Activated CD4-positive, alpha-beta T cell treated with anti-CD3 and anti-CD28 coated beads for 4 hours (primary cell): ENCODE measurements around the gene KCNQ2.

Experiments used
- DNase-seq, 2 donors: peaks; one replicate each; pipeline ENCODE4 v3.0.0-alpha.2; 2020

KCNQ2 gene

DNA sequence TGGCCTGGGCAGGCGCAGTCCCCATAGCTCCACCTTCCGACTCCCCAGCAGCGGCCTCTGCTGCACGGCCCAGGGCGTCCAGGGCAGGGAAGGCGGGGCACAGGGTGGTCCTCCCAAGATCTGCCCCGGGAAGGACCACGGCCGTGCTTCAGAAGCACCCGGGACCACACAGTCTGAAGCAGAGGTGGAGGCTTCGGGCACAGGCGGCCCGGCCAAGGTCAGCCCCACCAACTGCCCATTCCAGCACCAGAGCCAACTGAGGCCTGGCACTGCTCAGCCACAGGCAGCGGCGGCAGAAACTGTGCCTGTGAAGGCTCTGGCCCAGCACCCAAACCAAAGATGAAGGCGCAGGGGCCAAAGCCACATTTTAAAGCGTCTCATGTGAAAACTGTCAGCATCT lies 20.6 kb downstream of the KCNQ2 start:
- no peak for DNase-seq

DNA sequence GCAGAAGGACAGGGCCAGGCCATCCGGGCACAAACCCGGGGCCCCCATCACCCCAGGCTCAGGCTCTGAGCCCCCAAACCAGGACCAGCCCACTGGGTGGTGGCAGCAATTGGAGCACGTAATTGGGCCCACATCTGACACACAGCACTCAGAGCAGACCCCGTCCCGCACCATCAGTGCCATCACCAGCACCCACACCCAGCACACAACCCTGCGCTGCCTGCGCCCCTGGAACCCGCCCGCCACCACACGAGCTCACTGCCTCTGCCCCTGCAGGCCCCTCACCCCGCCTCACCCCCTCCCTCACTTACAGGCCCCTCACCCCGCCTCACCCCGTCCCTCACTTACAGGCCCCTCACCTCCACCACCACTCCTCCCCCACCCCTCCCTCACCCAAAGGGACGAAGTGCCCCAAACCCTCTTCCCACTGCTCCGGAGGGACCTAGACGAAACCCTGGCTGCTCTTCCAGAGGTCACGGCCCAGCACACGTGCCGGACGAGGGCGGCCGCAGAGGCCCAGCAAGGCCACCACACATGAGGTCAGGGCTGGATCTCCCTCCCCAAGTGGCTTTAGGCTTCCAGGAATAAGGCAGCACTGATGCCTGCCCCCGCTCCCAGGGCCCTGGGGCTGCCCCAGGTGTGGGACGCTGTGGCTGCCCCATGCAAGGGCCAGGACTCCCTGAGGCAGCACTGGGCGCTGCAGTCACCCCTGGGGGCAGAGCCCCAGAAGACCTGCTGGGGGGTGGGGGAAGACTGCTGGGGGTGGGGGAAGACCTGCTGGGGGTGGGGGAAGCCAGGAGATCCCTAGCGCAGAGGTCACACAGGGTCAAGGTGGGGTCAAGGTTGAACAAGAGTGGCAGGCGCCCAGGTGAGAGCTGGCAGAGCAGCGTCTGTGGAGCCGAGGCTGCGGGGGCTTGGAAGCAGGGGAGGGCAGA lies 22.4 kb downstream of the KCNQ2 start:
- DNase-seq: no peak

DNA sequence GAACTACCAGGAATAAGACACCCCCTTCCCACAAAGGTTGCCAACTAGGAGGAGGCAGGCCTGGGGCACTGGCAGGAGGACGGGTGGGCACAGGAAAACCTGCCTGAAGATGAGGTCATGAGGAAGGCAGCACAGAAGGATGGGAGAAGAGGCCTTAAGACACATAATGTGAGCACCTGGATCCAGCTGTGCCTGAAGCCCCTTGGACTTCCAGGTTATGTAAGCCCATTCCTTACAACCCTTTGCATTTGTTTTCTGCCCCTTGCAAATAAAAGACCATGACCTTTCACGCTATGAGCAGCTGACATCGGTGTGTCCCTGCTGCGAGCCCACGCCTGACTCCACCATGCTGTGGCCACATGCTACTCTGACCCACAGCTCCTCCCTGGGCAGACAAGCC lies 23.4 kb downstream of the KCNQ2 start:
- DNase-seq: no peak

DNA sequence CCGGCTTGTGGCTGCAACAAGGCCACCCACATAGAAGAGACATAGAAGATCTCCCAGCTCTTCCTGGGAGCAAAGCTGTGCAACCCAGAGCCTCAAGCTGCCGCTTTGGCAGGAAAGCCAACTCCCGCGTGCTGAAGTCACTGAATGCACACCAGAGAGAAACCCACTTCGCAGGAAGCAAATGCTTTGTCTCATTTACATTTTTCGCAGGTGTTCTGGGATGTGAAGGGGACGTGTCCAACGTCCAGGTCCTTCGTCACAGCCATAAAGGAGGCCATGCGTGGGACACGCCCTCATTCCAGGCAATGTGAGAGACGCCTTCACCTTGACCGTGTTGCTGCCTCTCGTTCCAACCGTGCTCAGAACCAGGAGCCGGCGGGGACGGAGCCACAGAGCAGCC lies 24.4 kb downstream of the KCNQ2 start:
- no peak for DNase-seq

DNA sequence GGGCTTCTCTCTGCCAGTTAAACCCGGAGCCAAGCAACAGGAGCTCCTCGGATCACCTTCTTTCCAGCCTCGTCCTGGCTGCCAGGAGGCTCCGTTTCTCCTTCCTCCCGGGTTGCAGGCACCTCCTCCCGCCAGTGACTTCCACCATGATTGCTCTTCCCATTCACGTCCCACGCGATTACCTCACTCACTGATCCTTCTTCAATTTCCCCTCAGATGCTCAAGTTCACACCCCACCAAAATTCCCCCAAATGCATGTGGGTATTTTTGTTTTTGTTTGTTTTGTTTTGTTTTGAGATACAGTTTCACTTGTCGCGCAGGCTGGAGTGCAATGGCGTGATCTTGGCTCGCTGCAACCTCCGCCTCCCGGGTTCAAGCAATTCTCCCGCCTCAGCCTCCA lies 25.1 kb downstream of the KCNQ2 start:
- DNase-seq: no peak

DNA sequence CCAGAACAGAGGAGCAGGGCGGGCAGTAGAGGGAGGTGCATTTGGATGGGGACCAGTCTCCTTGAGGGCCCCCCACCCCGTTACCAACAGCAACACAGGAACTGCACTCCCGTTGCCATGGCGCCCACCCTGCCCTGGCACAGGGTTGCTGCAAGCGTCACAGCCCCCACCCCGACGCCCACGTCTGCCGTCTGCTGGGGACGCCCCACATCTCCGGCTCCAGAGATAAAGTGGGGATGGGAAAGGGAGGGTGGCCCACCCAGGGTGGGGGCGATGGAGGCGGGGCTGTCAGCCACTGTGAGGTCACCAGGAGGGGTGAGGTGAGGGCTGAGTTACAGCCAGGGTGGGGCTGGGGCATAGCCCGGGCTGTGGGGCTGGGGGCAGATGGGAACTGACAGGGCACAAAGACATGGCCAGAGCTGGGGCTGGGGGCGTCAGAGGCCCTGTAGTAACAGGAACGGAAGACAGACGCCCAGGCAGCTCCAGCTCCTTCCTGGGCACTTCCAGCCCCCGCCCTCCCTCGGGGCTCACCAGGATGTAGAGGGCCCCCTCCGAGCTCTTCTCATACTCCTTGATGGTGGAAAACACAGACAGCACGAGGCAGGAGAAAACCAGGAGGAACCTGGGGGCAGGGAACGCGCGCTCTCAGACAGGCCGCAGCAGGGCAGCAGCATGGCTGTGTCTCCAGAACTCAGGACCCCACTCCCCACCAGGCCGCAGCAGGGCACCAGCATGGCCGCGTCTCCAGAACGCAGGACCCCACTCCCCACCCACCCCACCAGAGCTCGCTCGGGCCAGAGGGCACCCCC lies 26.0 kb downstream of the KCNQ2 start:
- DNase-seq: no peak

DNA sequence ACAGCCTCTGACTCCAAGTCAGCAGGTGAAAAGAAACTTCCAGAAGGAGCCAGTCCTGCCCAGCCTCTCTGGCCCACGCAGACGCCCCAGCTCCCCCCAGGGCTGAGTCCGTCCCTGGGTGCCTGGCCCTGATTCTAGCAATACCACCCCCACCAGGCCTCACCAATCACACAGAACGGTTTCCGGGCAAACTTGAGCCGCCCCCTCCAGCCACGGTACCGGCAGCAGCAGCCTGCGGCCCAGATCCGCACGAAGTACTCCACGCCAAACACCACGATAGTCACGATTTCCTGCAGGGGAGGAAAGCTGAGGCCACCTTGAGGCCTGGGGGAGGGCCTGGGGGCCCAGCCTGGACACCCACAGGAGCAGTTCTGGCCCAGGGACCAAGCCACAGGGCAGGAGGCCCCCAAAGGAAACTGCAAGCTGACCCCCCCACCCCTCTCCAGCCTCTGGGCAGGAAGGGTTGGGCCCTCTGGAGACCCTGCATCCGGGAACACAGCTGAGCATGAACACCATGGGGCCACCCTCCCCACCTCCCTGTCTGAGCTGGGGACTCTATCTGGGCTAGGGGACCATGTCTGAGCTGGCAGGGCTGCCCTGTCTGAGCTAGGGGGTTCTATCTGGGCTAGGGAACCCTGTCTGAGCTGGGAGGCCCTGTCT lies 27.2 kb downstream of the KCNQ2 start:
- DNase-seq: no peak

DNA sequence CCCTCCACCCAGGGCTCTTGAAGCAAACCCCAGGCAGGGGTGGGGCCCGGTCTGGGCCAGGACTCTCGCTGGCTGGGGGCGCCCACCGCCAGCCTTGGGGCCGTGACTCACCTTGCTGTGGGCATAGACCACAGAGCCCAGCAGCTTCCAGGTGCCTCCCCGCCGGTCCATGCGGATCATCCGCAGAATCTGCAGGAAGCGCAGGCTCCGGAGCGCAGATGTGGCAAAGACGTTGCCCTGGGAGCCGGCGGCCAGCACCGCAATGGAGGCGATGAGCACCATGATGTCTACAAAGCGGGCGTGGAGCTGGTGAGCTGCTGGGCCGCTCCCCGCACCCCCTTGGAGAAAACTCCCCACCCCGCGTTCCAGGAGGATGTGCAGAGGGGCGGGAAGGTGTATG lies 27.9 kb downstream of the KCNQ2 start:
- no peak for DNase-seq

DNA sequence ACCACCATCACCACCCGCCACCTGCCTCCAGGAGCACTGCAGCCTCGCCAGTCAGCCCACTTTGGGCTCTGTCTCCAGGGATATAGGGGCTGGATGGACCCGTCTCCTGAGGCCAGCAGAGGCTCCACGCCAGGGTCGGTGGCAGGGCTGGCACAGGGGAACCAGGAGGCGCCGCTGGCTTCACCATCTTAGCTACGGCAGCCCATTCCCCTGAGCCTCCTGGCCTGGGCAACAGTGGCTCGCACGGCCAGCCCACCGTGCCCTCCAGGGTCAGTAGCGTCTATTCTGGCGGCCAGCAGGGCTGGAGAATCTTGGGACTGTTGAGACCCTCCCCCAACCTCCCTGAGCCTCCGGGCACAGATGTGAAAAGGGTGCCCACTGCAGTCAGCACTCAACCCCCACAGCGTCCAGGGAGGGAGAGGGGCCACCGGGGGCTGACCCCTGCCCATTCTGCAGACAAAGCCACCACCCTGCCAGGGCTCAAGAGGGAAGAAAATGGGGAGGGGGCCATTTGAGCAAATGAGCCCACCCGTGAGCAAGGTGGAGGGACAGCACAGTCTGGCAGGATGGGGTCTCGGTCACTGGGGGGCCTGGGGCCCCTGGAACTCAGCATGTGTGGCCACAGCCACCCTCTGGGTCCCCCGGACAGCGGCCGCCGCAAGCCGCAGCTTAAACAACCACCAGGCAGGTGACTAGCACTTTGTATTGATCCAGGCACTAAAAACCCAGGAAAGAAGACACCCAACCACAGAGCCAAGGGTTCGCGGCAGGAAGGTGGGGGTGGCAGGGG lies 28.7 kb downstream of the KCNQ2 start:
- DNase-seq: no peak

DNA sequence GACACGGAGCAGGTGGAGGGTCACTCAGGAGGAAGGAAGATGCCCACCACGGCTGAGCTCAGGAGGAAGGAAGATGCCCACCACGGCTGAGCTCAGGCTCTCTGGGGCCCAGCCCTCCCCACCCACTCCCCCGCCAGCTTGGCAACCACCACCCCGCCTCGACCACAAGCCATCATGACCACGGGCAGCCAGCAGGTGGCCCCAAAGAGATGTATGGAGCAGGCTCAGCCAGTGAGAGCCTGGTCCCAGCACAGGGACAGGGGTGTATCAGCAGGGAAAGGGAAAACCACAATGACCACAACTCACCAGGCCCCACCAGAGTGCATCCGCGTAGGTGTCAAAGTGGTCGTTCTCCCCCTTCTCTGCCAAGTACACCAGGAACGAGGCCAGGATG lies 30.4 kb downstream of the KCNQ2 start:
- peak; percentile 52 to 60 for DNase-seq

DNA sequence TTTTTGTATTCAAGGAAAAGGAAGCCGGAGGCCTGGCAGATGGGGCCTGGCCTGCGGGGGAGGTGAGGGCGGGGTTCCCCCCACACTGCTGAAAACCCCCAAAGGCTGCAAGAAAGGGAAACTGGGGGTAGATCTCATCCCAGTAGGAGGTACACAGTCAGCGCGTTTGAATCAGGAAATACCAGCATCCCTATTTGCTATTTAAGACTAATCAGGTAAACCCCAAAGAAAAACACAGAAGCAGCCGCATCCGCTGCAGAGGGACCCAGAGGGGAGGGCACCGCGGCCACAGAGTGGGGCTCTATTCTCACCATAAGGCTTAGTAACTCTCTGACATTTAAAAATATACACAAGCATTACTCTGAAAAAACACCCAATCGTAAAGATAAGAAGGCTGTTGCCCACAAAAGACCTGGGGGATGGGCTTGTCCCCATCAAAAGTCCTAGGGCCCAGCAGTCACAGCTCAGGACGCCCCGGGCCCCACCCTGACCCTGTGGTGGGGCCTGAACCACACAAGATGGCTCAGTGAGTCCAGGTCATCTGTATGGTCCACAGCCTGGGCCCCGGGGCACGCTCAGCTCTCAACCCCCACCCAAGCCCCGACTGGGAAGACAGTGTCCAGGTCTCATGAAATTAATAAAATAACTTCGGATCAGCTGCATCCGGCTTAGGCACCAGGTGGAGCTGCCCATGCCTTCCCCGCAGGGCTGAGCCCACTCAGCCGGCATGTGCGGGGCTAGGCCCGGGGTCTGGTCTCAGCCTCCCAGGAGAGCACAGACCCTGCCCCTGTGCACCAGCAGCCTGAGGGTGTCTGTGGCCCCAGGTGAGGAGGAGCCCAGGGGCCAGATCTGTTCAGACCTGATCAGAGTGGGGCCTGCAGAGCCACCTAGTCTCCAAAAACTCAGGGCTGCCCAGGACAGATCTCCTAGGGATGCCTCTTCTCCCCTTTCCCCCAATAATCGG lies 31.0 kb downstream of the KCNQ2 start:
- DNase-seq: no peak

DNA sequence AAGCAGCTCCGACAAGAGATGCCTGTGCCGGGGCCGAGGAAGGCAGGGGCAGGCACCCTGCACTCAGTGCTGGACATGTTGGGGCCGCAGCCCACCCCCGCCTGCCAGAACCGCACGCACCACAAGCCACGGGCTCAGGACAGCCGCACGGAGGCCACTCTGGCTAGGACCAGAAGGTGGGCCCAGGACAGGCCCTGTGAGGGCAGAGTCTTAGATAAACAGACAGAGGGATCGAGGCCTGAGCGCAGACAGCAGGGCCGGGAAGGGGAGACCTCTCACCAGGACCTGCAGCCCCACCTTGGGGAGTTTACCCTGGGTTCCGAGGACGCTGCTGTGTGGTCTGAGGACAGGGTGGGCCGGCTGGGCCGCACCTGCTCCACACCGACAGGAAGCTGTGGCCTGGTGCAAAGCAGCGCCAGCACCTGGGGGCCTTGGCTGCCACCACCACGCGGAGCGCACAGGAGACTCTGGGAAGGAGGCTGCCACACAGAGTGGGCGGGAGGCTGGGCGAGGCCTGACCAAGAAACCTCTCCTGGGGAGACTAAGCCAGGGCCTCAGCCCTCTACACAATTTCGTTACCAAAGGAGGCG lies 32.0 kb downstream of the KCNQ2 start:
- DNase-seq: no peak

DNA sequence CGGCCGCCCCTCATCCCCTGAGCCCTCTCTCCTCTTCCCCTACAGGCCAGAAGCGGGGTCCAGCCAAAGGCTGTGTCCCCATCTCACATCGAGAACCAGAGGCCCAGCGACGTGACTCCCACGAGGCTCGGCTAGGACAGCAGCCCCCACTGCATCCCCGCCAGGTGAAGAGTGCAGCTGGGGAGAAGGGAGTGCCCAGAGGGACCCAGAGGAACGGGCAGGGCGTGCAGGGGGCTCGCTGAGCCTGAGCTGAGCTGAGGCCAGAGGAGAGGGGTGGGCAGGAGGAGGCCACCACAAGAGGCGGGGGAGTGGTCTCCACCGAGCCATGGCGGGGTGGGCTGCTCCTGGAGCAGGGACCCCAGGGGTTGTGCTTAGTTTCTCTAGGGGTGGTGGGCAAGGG lies 32.6 kb downstream of the KCNQ2 start:
- no peak for DNase-seq

DNA sequence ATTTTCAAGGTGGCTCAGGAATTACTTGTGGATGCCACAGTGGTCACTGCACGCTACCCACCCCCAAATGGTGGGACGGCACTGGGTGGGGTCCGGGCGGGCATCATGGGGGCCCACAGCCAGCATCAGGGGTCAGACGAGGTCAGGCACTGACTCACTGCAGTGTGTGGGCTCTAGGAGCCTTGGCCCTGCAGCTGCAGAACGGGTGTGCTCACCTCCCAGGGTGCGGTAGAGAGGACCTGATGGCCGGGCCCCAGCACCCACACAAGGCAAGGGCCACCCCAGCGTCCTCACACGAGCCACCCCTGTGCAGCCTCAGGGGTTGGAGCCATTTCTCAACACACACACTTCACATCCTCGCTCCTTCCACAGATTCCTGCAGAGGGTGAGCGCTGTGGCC lies 34.3 kb downstream of the KCNQ2 start:
- DNase-seq: no peak

DNA sequence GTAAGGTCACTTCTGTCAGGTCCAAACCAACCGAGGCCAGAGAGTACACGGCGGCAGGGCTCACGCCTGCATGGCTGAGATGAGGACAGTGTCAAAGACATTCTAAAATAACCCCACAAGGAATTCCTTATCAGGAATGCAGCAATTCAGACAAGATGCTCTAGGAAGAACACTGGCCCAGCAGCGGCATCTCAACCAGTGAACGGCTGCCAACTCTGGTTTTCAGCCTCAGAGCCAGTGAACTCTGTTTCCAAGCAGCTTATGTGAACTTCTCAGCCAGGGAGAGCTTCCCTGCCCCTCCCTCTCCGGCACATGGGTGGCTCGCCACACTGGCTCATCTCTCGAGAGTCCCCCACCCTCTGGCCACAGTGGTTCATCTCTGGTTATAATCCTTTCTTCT lies 36.9 kb downstream of the KCNQ2 start:
- no peak for DNase-seq

DNA sequence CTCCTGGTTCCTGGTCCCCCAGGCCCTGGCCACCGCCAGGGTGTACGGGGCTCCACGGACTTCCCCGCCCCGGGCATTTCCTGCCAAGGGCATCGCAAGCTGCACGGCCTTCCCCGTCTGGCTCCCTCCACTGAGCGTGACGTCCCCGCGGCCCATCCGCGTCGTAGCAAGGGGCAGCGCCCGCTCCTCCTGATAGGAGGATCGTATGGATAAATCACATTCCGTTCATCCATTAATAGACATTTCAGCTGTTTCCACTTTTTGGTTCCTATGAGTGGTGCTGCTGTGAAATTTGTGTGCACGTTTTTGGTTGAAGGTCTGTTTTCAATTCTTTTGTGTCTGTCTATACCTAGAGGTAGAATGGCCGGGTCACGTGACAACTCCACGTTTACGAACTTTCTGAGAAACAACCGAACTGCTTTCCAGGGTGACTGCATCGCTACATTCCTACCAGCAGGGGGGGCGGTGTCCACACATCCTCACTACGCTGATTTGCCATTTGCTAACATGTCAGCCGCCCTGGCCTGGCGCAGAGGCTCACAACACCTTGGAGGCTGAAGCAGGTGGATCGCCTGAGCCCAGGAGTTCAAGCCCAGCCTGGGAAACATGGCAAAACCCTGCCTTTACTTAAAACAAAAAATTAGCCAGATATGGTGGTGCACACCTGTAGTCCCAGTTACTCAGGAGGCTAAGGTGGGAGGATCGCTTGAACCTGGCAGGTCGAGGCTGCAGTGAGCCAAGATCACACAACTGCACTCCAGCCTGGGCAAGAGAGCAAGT lies 37.7 kb downstream of the KCNQ2 start:
- peak; percentile 71 to 73 for DNase-seq

DNA sequence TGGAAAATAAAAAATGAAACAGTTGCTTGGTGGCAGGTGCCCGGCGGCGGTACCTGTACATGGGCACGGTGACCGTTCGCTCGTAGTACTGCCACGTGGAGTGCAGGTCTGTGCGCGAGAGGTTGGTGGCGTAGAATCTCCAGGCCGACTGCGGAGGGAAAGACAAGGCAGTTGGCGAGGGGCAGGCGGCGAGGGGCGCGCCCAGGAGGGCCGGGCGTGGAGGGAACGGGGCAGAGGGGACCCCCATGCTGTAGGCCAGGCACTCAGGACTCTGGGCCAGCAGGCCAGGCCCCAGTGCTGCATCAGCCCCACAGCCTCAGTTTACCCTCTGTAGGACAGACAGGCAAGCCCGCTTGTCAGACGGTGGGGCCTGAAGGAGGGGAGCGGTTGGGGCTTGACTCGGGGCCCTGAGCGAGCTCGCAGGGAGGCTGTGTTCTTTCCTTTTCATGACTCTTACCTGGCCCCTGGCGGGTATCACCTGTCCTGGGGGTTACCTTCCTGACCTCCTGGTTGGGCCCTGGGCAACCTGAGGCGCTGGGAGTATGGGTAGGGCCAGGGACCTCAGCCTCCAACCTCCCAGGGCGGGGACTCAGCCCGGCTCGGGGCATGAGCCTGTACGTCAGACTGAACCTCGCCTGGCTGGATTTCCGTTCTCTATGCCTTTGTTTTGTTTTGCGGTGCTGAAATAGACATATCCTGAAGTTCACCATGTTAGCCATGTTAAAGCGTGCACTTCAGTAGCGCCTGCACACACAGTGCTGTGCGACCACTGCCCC lies 38.5 kb downstream of the KCNQ2 start:
- DNase-seq: no peak

DNA sequence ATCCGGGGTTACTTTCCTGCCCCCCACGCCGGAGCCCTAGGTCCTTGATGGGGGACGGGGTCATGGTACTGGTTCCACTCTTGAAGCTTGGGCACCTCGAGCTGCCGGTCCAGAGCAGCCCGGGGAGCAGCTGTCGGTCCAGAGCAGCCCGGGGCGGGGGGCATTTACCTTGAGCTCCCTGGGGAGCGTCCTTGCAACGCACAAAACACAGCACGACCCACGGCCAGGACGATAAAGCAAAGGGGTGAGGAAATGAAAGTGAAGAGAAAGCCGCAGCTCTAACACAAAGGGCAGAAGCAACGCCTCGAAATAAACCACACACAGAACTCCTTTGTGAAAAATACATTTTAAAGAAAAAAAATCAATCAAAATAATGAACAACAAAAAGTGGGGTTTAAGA lies 39.1 kb downstream of the KCNQ2 start:
- DNase-seq: no peak

DNA sequence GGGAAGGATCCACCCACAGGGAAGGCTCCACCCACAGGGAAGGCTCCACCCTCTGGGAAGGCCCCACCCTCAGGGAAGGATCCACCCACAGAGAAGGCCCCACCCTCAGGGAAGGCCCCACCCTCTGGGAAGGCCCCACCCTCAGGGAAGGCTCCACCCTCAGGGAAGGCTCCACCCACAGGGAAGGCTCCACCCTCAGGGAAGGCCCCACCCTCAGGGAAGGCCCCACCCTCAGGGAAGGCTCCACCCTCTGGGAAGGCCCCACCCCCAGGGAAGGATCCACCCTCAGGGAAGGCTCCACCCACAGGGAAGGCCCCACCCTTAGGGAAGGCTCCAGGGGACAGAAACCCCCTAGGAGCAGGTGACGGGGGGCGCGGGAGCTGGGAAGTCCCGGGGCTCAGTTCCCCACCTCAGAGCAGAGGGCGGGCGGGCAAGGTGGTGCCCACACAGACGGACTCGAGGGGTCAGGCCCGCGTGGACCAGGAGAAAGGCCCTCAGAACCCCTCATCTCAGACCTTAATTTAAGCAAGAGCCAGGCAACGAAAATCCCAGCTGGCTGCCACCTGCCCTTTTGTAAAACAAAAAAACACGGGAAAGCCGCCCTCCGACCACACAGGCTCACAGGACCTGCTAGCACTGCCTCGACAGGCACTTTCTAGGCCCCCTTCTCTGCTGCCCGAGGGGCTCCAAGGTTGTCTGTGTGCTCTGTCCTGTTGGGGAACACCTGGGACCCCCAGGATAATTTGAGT lies 39.7 kb downstream of the KCNQ2 start:
- DNase-seq: no peak
